Measurements from ENCODE around the gene REPS1. TPM values are rescaled to one million over a fixed set of nuclear protein-coding genes. Genes with fewer than 3 reads are reported as not detected.

Gene REPS1
- total RNA-seq, 2 experiments from 2014 or later = 40.0 to 53.9 TPM

- no TSS peak for BruUV-seq (replicated peaks)
- Histone ChIP-seq H3K79me2 (ENCODE audit: insufficient read depth, low read depth, low read length) (peaks cover 23% of the 10 kb centered on the region; the same call in 1 of the 2 replicates), H3K4me2 (ENCODE audit: low read length) (peak within 1 kb of the TSS; percentile 88), H3K9me3 (ENCODE audit: low read length) (no peaks in the 10 kb centered on the region), H2AFZ (ENCODE audit: low read length) (peak within 1 kb of the TSS; percentile 49), H3K27ac (ENCODE audit: low read depth, low read length, poor library complexity, severe bottlenecking) (peak within 1 kb of the TSS; percentile 62), H3K36me3 (ENCODE audit: insufficient read depth, low read length) (peaks cover 1% of the 10 kb centered on the region; the same call in 1 of the 2 replicates), H3K4me3 (ENCODE audit: low read depth, low read length, poor library complexity, severe bottlenecking) (peak within 1 kb of the TSS; percentile 74), H4K20me1 (ENCODE audit: insufficient read depth, low read length) (peaks cover 10% of the 10 kb centered on the region), H3K4me1 (ENCODE audit: insufficient read depth, low read length, poor library complexity, severe bottlenecking) (peaks cover 22% of the 10 kb centered on the region), H3K9me2 (ENCODE audit: insufficient read depth, low read length) (no peaks in the 10 kb centered on the region)
- ChIA-PET POLR2A (interaction anchor here (0.9 to 2.8 kb wide), 5 partner anchors 10 to 1710 kb away, joined by 3 to 17 read pairs (median 6); no protein-coding TSS in a partner anchor), CTCF (ENCODE audit: unreplicated experiment) (interaction anchor here (0.9 kb wide), 1 partner anchor 11 kb away, joined by 3 read pairs; no protein-coding TSS in a partner anchor)
- no peak for TF ChIP-seq EZH2phosphoT487 (IDR thresholded peaks at IDR 0.05; ENCODE audit: borderline replicate concordance, low read depth, low read length)
- no peak for TF ChIP-seq CTCF (conservative IDR thresholded peaks at IDR 0.05; ENCODE audit: low read length)
- DNase-seq (ENCODE audit: low spot score) = peak; percentile 76
- intact Hi-C loops (cut with micrococcal nuclease; ENCODE audit: unreplicated experiment) = loop anchor here (1.0 to 5.0 kb wide), 4 partner anchors 98 to 346 kb away; partner anchors contain the start of genes CCDC28A and CITED2
Measured at GRCh38 chr6:139028658-139029469, 40.8 kb upstream of the REPS1 start, which contains the start of gene ABRACL. TSS of gene ABRACL (plus strand) at chr6:139028745. CDS start at chr6:139034161, 5,416 bp downstream.

GRCh38 chr6:139028215-139028657 lies 40.2 kb upstream of the REPS1 start:
- peak overlapping the region; percentile 62 for H3K27ac ChIP-seq (ENCODE audit: low read depth, low read length, poor library complexity, severe bottlenecking)
- intact Hi-C loops (cut with micrococcal nuclease; ENCODE audit: unreplicated experiment) = loop anchor here (1.0 to 5.0 kb wide), 4 partner anchors 99 to 347 kb away; partner anchors contain the start of genes CCDC28A and CITED2
- H4K20me1 ChIP-seq (ENCODE audit: insufficient read depth, low read length) = peaks cover 10% of the 10 kb centered on the region
- CTCF ChIA-PET (ENCODE audit: unreplicated experiment) = no interaction called here
- peak overlapping the region; percentile 49 for H2AFZ ChIP-seq (ENCODE audit: low read length)
- no peaks in the 10 kb centered on the region for H3K36me3 ChIP-seq (ENCODE audit: insufficient read depth, low read length)
- peaks cover 22% of the 10 kb centered on the region for H3K4me1 ChIP-seq (ENCODE audit: insufficient read depth, low read length, poor library complexity, severe bottlenecking)
- TF ChIP-seq CTCF (conservative IDR thresholded peaks at IDR 0.05; ENCODE audit: low read length) (no peak), EZH2phosphoT487 (IDR thresholded peaks at IDR 0.05; ENCODE audit: borderline replicate concordance, low read depth, low read length) (no peak)
- peak overlapping the region; percentile 74 for H3K4me3 ChIP-seq (ENCODE audit: low read depth, low read length, poor library complexity, severe bottlenecking)
- BruUV-seq (replicated peaks) = no TSS peak
- peaks cover 23% of the 10 kb centered on the region; the same call in 1 of the 2 replicates for H3K79me2 ChIP-seq (ENCODE audit: insufficient read depth, low read depth, low read length)
- H3K9me2 ChIP-seq (ENCODE audit: insufficient read depth, low read length) = no peaks in the 10 kb centered on the region
- no peak for DNase-seq (ENCODE audit: low spot score)
- H3K4me2 ChIP-seq (ENCODE audit: low read length) = peak overlapping the region; percentile 88
- no peaks in the 10 kb centered on the region for H3K9me3 ChIP-seq (ENCODE audit: low read length)
- POLR2A ChIA-PET = interaction anchor here (0.7 to 1.0 kb wide), 3 partner anchors 12 to 347 kb away, joined by 3 to 10 read pairs (median 3); no protein-coding TSS in a partner anchor

All from OCI-LY7 (cell line).